Thoracic aorta (tissue), 2 donors: Measurements from ENCODE around the gene SPIN3. TPM values are rescaled to one million over a fixed set of nuclear protein-coding genes. Genes with fewer than 3 reads are reported as not detected.
"Not testable (repeated sequence)": the region's sequence is repeated elsewhere in the genome, so short reads cannot be mapped to it uniquely, and the experiment has no call there.

Experiments used
- ATAC-seq: fragments of 150-250 bp; one replicate; pipeline ENCODE4 v1.8.0; 2017; ENCODE audit warnings: low read depth; ENCODE audit not compliant: insufficient number of reproducible peaks, low FRiP score
- DNase-seq: peaks from one replicate; pipeline ENCODE4 v3.0.0-alpha.2; 2020; ENCODE audit warnings: low spot score
- H3K27ac ChIP-seq, 2 donors: fragments of 200-600 bp; sonication (generic); 1 replicate in 1 of 2; 2 replicates in 1 of 2; pipeline ENCODE4 v1.5.1; 2016; ENCODE audit warnings: mild to moderate bottlenecking in 2 of 2, moderate library complexity in 2 of 2
- H3K27me3 ChIP-seq: fragments of 200-600 bp; sonication (generic); replicated peaks from 2 replicates; pipeline ENCODE4 v1.6.0; 2016; ENCODE audit warnings: mild to moderate bottlenecking; ENCODE audit not compliant: insufficient read depth
- H3K36me3 ChIP-seq: fragments of 200-600 bp; sonication (generic); one replicate; pipeline ENCODE4 v1.5.1; 2016
- H3K4me1 ChIP-seq, 2 donors: fragments of 200-600 bp; sonication (generic); 1 replicate in 1 of 2; 2 replicates in 1 of 2; pipeline versions ENCODE4 v1.5.1 to v1.6.0; 2016; ENCODE audit warnings: low read depth in 2 of 2, mild to moderate bottlenecking in 1 of 2; ENCODE audit not compliant: control insufficient read depth in 1 of 2
- H3K4me3 ChIP-seq: fragments of 200-600 bp; sonication (generic); 2 replicates; pipeline ENCODE4 v1.5.1; 2016; ENCODE audit warnings: mild to moderate bottlenecking
- H3K9me3 ChIP-seq: fragments of 200-600 bp; sonication (generic); 2 replicates; pipeline ENCODE4 v1.5.1; 2016
- CTCF ChIP-seq: fragments of 200-600 bp; sonication (generic); IDR thresholded peaks from one replicate; pipeline ENCODE4 v1.5.1; 2019; ENCODE audit warnings: antibody characterized with exemption
- total RNA-seq, 2 donors: library from RNA; depleted of rRNA; stranded (reverse); fragments of >200 nt; gene quantifications; one replicate each; pipeline versions ENCODE4 v1.1.0 to v1.2.3, GENCODE V29; 2016

Gene SPIN3
- total RNA-seq, 2 donors from 2014 or later, result 8.5 to 18.0 TPM

- H3K27ac ChIP-seq, result no peak overlapping the region
- H3K9me3 ChIP-seq, result no peaks in the 10 kb centered on the region
- DNase-seq (no peak), ATAC-seq (no peak)
- no peaks in the 10 kb centered on the region for H3K36me3 ChIP-seq
- no peak for TF ChIP-seq CTCF
- no peak overlapping the region for H3K4me3 ChIP-seq
- no peaks in the 10 kb centered on the region for H3K4me1 ChIP-seq
- no peaks in the 10 kb centered on the region for H3K27me3 ChIP-seq
These were observed 26.4 kb downstream of the SPIN3 start for GRCh38 chrX:56968980-56969379.

- Histone ChIP-seq H3K27ac (no peak overlapping the region), H3K36me3 (no peaks in the 10 kb centered on the region), H3K4me1 (no peaks in the 10 kb centered on the region), H3K27me3 (no peaks in the 10 kb centered on the region), H3K4me3 (no peak overlapping the region), H3K9me3 (no peaks in the 10 kb centered on the region)
- ATAC-seq (no peak), DNase-seq (no peak)
- TF ChIP-seq CTCF, result no peak
These were observed 32.0 kb downstream of the SPIN3 start for GRCh38 chrX:56963377-56963776.

GRCh38 chrX:56947699-56948098 is 47.6 kb downstream of the SPIN3 start:
- Histone ChIP-seq H3K27me3 (no peaks in the 10 kb centered on the region), H3K9me3 (no peaks in the 10 kb centered on the region), H3K4me1 (no peaks in the 10 kb centered on the region), H3K27ac (no peak overlapping the region), H3K4me3 (no peak overlapping the region), H3K36me3 (no peaks in the 10 kb centered on the region)
- ATAC-seq (no peak), DNase-seq (no peak)
- no peak for TF ChIP-seq CTCF

- not testable (repeated sequence) for H3K36me3 ChIP-seq, H3K27ac ChIP-seq, H3K4me3 ChIP-seq, H3K27me3 ChIP-seq, H3K4me1 ChIP-seq, ATAC-seq, H3K9me3 ChIP-seq, DNase-seq
These were observed 49.1 kb downstream of the SPIN3 start for GRCh38 chrX:56946201-56946600.

- not testable (repeated sequence) for H3K9me3 ChIP-seq, H3K4me1 ChIP-seq, ATAC-seq, DNase-seq, H3K4me3 ChIP-seq, H3K27me3 ChIP-seq, H3K36me3 ChIP-seq, H3K27ac ChIP-seq
These were observed 50.1 kb downstream of the SPIN3 start for GRCh38 chrX:56945226-56945625.

- no peak for ATAC-seq
- no peak for TF ChIP-seq CTCF
These were observed 52.1 kb downstream of the SPIN3 start for GRCh38 chrX:56943264-56943663.

More at GRCh38 chrX:56943264-56943663, 52.1 kb downstream of the SPIN3 start:
- H3K27me3 ChIP-seq, result no peaks in the 10 kb centered on the region
- no peak for DNase-seq
- no peak overlapping the region for H3K27ac ChIP-seq
- H3K36me3 ChIP-seq, result no peaks in the 10 kb centered on the region
- H3K4me1 ChIP-seq, result no peaks in the 10 kb centered on the region
- H3K9me3 ChIP-seq, result no peaks in the 10 kb centered on the region
- no peak overlapping the region for H3K4me3 ChIP-seq

Other genes with a start within 250 kb of the SPIN3 start
- 10 to 100 TPM; 16.8 to 19.0 TPM for gene SPIN2B, start 126.0 kb upstream of the SPIN3 start, total RNA-seq
- gene SPIN2A, start 141.9 kb upstream of the SPIN3 start, total RNA-seq, result under 1 TPM; 0.35 to 0.54 TPM